HEK293 (cell line): ENCODE measurements around the gene RRAGC.

ENCODE experiments used
- ATF2 ChIP-seq: fragments of 450-650 bp; formaldehyde crosslinking; IDR thresholded peaks from 2 replicates; pipeline ENCODE4 v1.5.1; 2016; ENCODE audit warnings: missing biosample characterization, missing genetic modification characterization, low read depth
- CTCF ChIP-seq: fragments of 450-650 bp; formaldehyde crosslinking; IDR thresholded peaks from 2 replicates; pipeline ENCODE4 v1.5.1; 2016; ENCODE audit warnings: missing biosample characterization, missing genetic modification characterization
- KLF16 ChIP-seq: fragments of 450-650 bp; formaldehyde crosslinking; IDR thresholded peaks from 2 replicates; pipeline ENCODE4 v1.5.1; 2017; ENCODE audit warnings: missing biosample characterization, missing genetic modification characterization
- SETDB1 ChIP-seq: IDR thresholded peaks from one replicate; pipeline ENCODE4 v1.6.1; 2017; ENCODE audit warnings: mild to moderate bottlenecking, low read length, moderate library complexity, mixed read lengths; ENCODE audit not compliant: insufficient read length
- TCF7L2 ChIP-seq: IDR thresholded peaks from 2 replicates; pipeline ENCODE4 v1.6.1; 2011; ENCODE audit warnings: low read depth, mild to moderate bottlenecking, inconsistent platforms, low read length, moderate library complexity, borderline replicate concordance
- TRIM28 ChIP-seq: IDR thresholded peaks from 2 replicates; pipeline ENCODE4 v1.6.1; 2011; ENCODE audit warnings: low read length, control low read depth, borderline replicate concordance
- ZBTB48 ChIP-seq: fragments of 450-650 bp; formaldehyde crosslinking; IDR thresholded peaks from 2 replicates; pipeline ENCODE4 v1.5.1; 2016; ENCODE audit warnings: missing biosample characterization, missing genetic modification characterization
- ZNF10 ChIP-seq: fragments of 450-650 bp; formaldehyde crosslinking; IDR thresholded peaks from 2 replicates; pipeline ENCODE4 v1.5.1; 2017; ENCODE audit warnings: missing biosample characterization, missing genetic modification characterization
- ZNF175 ChIP-seq: fragments of 450-650 bp; formaldehyde crosslinking; IDR thresholded peaks from 2 replicates; pipeline ENCODE4 v1.5.1; 2016; ENCODE audit warnings: missing biosample characterization, missing genetic modification characterization
- ZNF223 ChIP-seq: fragments of 450-650 bp; formaldehyde crosslinking; IDR thresholded peaks from 2 replicates; pipeline ENCODE4 v1.5.1; 2016; ENCODE audit warnings: missing biosample characterization, missing genetic modification characterization
- ZNF266 ChIP-seq: fragments of 450-650 bp; formaldehyde crosslinking; IDR thresholded peaks from 2 replicates; pipeline ENCODE4 v1.5.1; 2016; ENCODE audit warnings: missing biosample characterization, missing genetic modification characterization, low read depth
- ZNF302 ChIP-seq: fragments of 450-650 bp; formaldehyde crosslinking; IDR thresholded peaks from 2 replicates; pipeline ENCODE4 v1.5.1; 2016; ENCODE audit warnings: missing biosample characterization, missing genetic modification characterization, low read depth

- TF ChIP-seq CTCF (tag by site-specific recombination) (no peak), ZNF302 (tag by site-specific recombination) (no peak), ZNF10 (tag by site-specific recombination) (no peak), TCF7L2 (no peak), SETDB1 (no peak), KLF16 (tag by site-specific recombination) (no peak), ZNF223 (tag by site-specific recombination) (no peak), ZNF175 (tag by site-specific recombination) (no peak), TRIM28 (no peak), ZNF266 (tag by site-specific recombination) (no peak), ZBTB48 (tag by site-specific recombination) (no peak), ATF2 (tag by site-specific recombination) (no peak)
These were observed 7.6 kb upstream of the RRAGC start for GRCh38 chr1:38867208-38867607.
